KMS-11 (cell line): ENCODE data around the gene USP32.
A peak's percentile ranks its signal among the peaks of the same experiment; 100 is the strongest.
"Not testable (repeated sequence)": the region's sequence is repeated elsewhere in the genome, so short reads cannot be mapped to it uniquely, and the experiment has no call there.

Experiments
- H2AFZ ChIP-seq: fragments of 200-600 bp; sonication (generic); 2 replicates; pipeline ENCODE4 v1.6.1; 2016; ENCODE audit warnings: antibody characterized with exemption, mixed run types, low read depth
- H3K27ac ChIP-seq: fragments of 200-600 bp; sonication (generic); 2 replicates; pipeline ENCODE4 v1.6.1; 2016; ENCODE audit warnings: mild to moderate bottlenecking, mixed run types
- H3K27me3 ChIP-seq: fragments of 200-600 bp; sonication (generic); 2 replicates; pipeline ENCODE4 v1.6.1; 2017; ENCODE audit warnings: mild to moderate bottlenecking, low read depth, mixed run types, moderate library complexity; ENCODE audit not compliant: insufficient read depth
- H3K36me3 ChIP-seq: fragments of 200-600 bp; sonication (generic); 2 replicates; pipeline ENCODE4 v1.6.1; 2017; ENCODE audit warnings: mild to moderate bottlenecking, mixed run types; ENCODE audit not compliant: insufficient read depth
- H3K4me1 ChIP-seq: fragments of 200-600 bp; sonication (generic); 2 replicates; pipeline ENCODE4 v1.6.1; 2016; ENCODE audit warnings: mild to moderate bottlenecking, low read depth, mixed run types; ENCODE audit not compliant: poor library complexity, severe bottlenecking
- H3K4me2 ChIP-seq: fragments of 200-600 bp; sonication (generic); 2 replicates; pipeline ENCODE4 v1.7.0; 2016; ENCODE audit warnings: mild to moderate bottlenecking, mixed run types
- H3K4me3 ChIP-seq: fragments of 200-600 bp; sonication (generic); IDR thresholded peaks from 2 replicates; pipeline ENCODE4 v1.6.1; 2017; ENCODE audit warnings: low read depth, low read length, mixed read lengths; ENCODE audit not compliant: insufficient read depth
- H3K79me2 ChIP-seq: fragments of 200-600 bp; sonication (generic); 2 replicates; pipeline ENCODE4 v1.6.1; 2016; ENCODE audit warnings: low read depth, mixed run types; ENCODE audit not compliant: insufficient read depth
- H3K9ac ChIP-seq: fragments of 200-600 bp; sonication (generic); 2 replicates; pipeline ENCODE4 v1.6.1; 2016; ENCODE audit warnings: mild to moderate bottlenecking, mixed run types
- H4K20me1 ChIP-seq: fragments of 200-600 bp; sonication (generic); 2 replicates; pipeline ENCODE4 v1.6.1; 2016; ENCODE audit warnings: mild to moderate bottlenecking, mixed run types; ENCODE audit not compliant: insufficient read depth
- CTCF ChIP-seq: fragments of 200-600 bp; sonication (generic); conservative IDR thresholded peaks from 2 replicates; pipeline ENCODE4 v1.6.1; 2017; ENCODE audit warnings: low read depth, mild to moderate bottlenecking, antibody characterized with exemption, low read length, moderate library complexity, mixed read lengths

Gene USP32

GRCh38 chr17:60422162-60422665 lies 30.3 kb upstream of the USP32 start, which contains the start of gene CHCT1:
Gene CHCT1, plus strand, starts transcription at chr17:60422489. Its CDS starts 104 bp downstream, at chr17:60422593.
- peak within 1 kb of the TSS; percentile 21 for H3K4me2 ChIP-seq
- no peaks in the 10 kb centered on the region for H4K20me1 ChIP-seq
- H3K9ac ChIP-seq = peak within 1 kb of the TSS; percentile 66; the same call in 1 of the 2 replicates
- no peak within 1 kb of the TSS for H3K4me3 ChIP-seq
- H3K4me1 ChIP-seq = peaks cover 8% of the 10 kb centered on the region
- H3K27ac ChIP-seq = no peak within 1 kb of the TSS
- H3K79me2 ChIP-seq = no peaks in the 10 kb centered on the region
- H2AFZ ChIP-seq = peak within 1 kb of the TSS; percentile 95
- no peaks in the 10 kb centered on the region for H3K36me3 ChIP-seq
- no peak for TF ChIP-seq CTCF
- no peaks in the 10 kb centered on the region for H3K27me3 ChIP-seq

GRCh38 chr17:60421273-60422161 lies 29.6 kb upstream of the USP32 start:
- no peaks in the 10 kb centered on the region for H3K79me2 ChIP-seq
- H3K4me3 ChIP-seq = no peak overlapping the region
- TF ChIP-seq CTCF = peak; percentile 98
- H4K20me1 ChIP-seq = no peaks in the 10 kb centered on the region
- H3K9ac ChIP-seq = peak overlapping the region; percentile 66; the same call in 1 of the 2 replicates
- H3K27me3 ChIP-seq = no peaks in the 10 kb centered on the region
- no peaks in the 10 kb centered on the region for H3K36me3 ChIP-seq
- peak overlapping the region; percentile 21 for H3K4me2 ChIP-seq
- H3K4me1 ChIP-seq = peaks cover 8% of the 10 kb centered on the region
- H3K27ac ChIP-seq = no peak overlapping the region
- peak overlapping the region; percentile 95 for H2AFZ ChIP-seq

GRCh38 chr17:60419875-60420274 lies 27.9 kb upstream of the USP32 start:
- H3K27me3 ChIP-seq, H3K4me3 ChIP-seq, H4K20me1 ChIP-seq, H3K36me3 ChIP-seq, H3K79me2 ChIP-seq, H3K27ac ChIP-seq, H3K9ac ChIP-seq, H3K4me2 ChIP-seq, H3K4me1 ChIP-seq, H2AFZ ChIP-seq: not testable (repeated sequence)

- H2AFZ ChIP-seq, H3K4me1 ChIP-seq, H4K20me1 ChIP-seq, H3K4me3 ChIP-seq, H3K36me3 ChIP-seq, H3K27me3 ChIP-seq, H3K79me2 ChIP-seq, H3K4me2 ChIP-seq, H3K27ac ChIP-seq, H3K9ac ChIP-seq: not testable (repeated sequence)
These were observed 27.1 kb upstream of the USP32 start for GRCh38 chr17:60419003-60419402.

GRCh38 chr17:60416368-60416925 lies 24.5 kb upstream of the USP32 start:
- H3K79me2 ChIP-seq = no peaks in the 10 kb centered on the region
- H3K27me3 ChIP-seq = no peaks in the 10 kb centered on the region
- no peak overlapping the region for H3K27ac ChIP-seq
- H3K4me1 ChIP-seq = peaks cover 8% of the 10 kb centered on the region
- H3K9ac ChIP-seq = no peak overlapping the region
- H2AFZ ChIP-seq = no peak overlapping the region
- H3K36me3 ChIP-seq = no peaks in the 10 kb centered on the region
- H3K4me2 ChIP-seq = no peak overlapping the region
- no peaks in the 10 kb centered on the region for H4K20me1 ChIP-seq
- TF ChIP-seq CTCF = no peak
- no peak overlapping the region for H3K4me3 ChIP-seq
